H7 (cell line): ENCODE results near the gene H6PD. TPM values are rescaled to one million over a fixed set of nuclear protein-coding genes. Genes with fewer than 3 reads are reported as not detected.

Experiments used
- DNase-seq: peaks from one replicate; pipeline ENCODE4 v3.0.0; 2012
- H3K27me3 ChIP-seq: 2 replicates; pipeline ENCODE4 v1.6.0; 2011; ENCODE audit warnings: mild to moderate bottlenecking, low read length; ENCODE audit not compliant: control insufficient read depth, insufficient read depth
- H3K36me3 ChIP-seq: replicated peaks from 2 replicates; pipeline ENCODE4 v1.5.1; 2011; ENCODE audit warnings: low read length; ENCODE audit not compliant: control insufficient read depth, insufficient read depth
- H3K4me3 ChIP-seq: 2 replicates; pipeline ENCODE4 v1.5.1; 2011; ENCODE audit warnings: low read depth, mild to moderate bottlenecking, control low read depth, low read length, moderate library complexity; ENCODE audit not compliant: insufficient read depth
- total RNA-seq: library from RNA; depleted of rRNA; stranded (reverse); fragments of >200 nt; shearing (Covaris generic); gene quantifications from 2 replicates; pipeline ENCODE4 v1.2.3, GENCODE V29; 2014; rRNA removed

The H6PD gene
- total RNA-seq, 1 experiment from 2014 or later: 13.9 TPM

DNA sequence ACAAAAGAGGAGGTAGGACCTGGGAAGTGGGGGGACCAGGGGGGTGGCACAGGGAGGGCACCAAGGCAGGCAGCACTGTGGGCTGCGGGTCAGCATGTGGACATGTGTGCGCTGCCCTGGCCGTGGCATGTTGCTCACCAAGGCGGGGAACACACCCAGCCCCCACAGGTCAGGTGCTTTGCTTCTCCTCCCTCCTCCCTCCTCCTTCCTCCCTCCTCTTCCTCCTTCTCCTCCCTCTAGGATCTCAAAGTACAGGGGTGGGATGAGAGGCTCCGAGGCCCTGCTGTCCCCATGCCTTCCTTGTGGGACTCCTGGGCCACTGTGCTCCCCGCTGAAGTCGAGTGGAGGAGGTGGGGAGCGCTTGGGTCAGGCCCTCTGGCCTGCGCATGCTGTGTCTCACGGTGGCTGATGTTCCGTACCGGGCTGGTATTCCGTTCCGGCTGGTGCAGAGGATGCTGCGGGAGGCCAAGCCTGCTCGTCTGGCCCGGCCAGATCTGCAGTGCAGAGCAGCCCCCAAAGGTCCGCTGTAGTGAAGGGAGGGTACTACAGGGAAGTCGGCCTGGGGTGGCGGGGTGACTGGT is 84.7 kb downstream of the H6PD start:
- DNase-seq: no peak
- Histone ChIP-seq H3K4me3 (no peak overlapping the region), H3K36me3 (no peaks in the 10 kb centered on the region), H3K27me3 (no peaks in the 10 kb centered on the region)

DNA sequence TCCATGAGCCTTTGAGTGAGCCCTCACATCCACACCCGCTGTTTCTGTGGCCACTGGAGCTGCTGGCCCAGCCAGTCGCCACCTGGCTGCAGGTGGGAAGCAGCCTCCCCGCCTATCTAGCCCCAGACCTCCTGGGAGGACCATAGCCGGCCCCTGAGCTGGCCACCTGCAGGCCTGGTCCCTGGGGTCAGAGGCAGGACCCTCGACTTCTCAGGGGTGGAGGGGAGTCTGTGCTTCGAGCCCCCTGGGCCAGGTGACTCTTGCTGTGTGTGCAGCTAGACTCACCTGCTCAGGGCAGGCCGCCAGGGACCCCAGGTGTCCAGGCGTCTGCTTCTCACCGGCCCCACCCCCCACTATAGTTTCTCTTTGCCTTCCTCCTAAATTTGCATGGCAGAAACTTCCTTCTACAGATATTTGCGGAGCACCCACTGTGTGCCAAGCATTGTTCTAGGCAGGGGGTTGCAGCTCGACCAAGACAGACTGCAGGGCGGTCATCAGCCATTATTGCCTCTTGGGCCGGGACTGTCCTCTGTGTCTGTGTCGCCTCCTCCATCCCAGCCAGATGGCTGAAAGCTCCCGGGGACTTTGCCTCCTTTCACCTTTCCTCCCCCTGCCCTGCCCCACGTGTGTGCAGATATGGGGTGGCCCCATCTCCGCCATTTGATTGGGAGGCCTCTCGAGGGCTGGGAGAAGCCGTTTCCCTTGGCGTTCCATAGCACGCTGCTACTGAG is 85.4 kb downstream of the H6PD start:
- DNase-seq: peak; percentile 85
- Histone ChIP-seq H3K4me3 (no peak overlapping the region), H3K27me3 (no peaks in the 10 kb centered on the region), H3K36me3 (no peaks in the 10 kb centered on the region)

Other genes with a start within 250 kb of the H6PD start
- not detected in 2 replicates for gene SLC2A7, start 208.4 kb upstream of the H6PD start, total RNA-seq
- gene SLC2A5, start 165.1 kb upstream of the H6PD start, total RNA-seq: 0.03 TPM in 1 of 2 replicates, not detected in the other
- 7.5 and 24.8 TPM in 2 replicates for gene GPR157, start 105.7 kb upstream of the H6PD start, total RNA-seq
- 4.2 and 6.5 TPM in 2 replicates for gene SPSB1, start 58.1 kb downstream of the H6PD start, total RNA-seq